HG03280 (cell line): ENCODE measurements around the gene LRRC71.

Experiments used
- ATAC-seq: cut with Tn5 transposase; IDR thresholded peaks from one replicate; pipeline ENCODE4 v1.9.1; 2021; ENCODE audit warnings: mild to moderate bottlenecking, moderate library complexity; ENCODE audit not compliant: unreplicated experiment

The LRRC71 gene

GRCh38 chr1:156945881-156946661, 25.6 kb downstream of the LRRC71 start:
- ATAC-seq: no peak

- no peak for ATAC-seq
These were observed 26.7 kb downstream of the LRRC71 start for GRCh38 chr1:156947127-156947526.

GRCh38 chr1:156947818-156948525, 27.5 kb downstream of the LRRC71 start:
- no peak for ATAC-seq

GRCh38 chr1:156948708-156949107, 28.3 kb downstream of the LRRC71 start:
- ATAC-seq: no peak

- ATAC-seq: no peak
These were observed 28.7 kb downstream of the LRRC71 start for GRCh38 chr1:156949127-156949526.

- ATAC-seq: no peak
These were observed 30.9 kb downstream of the LRRC71 start for GRCh38 chr1:156951371-156951770.

- ATAC-seq: no peak
These were observed 33.1 kb downstream of the LRRC71 start for GRCh38 chr1:156953571-156953970.

- ATAC-seq: no peak
These were observed 35.9 kb downstream of the LRRC71 start for GRCh38 chr1:156956333-156956732.

- no peak for ATAC-seq
These were observed 37.2 kb downstream of the LRRC71 start for GRCh38 chr1:156957634-156958033.

- no peak for ATAC-seq
These were observed 37.8 kb downstream of the LRRC71 start for GRCh38 chr1:156958247-156958714.

- no peak for ATAC-seq
These were observed 39.0 kb downstream of the LRRC71 start for GRCh38 chr1:156959414-156959813.

GRCh38 chr1:156959925-156960324, 39.5 kb downstream of the LRRC71 start:
- ATAC-seq: no peak

GRCh38 chr1:156961709-156962108, 41.3 kb downstream of the LRRC71 start:
- no peak for ATAC-seq

- no peak for ATAC-seq
These were observed 43.2 kb downstream of the LRRC71 start for GRCh38 chr1:156963621-156964020.

GRCh38 chr1:156964441-156964840, 44.0 kb downstream of the LRRC71 start:
- ATAC-seq: no peak

GRCh38 chr1:156969496-156969895, 49.1 kb downstream of the LRRC71 start:
- ATAC-seq: no peak

- ATAC-seq: no peak
These were observed 49.6 kb downstream of the LRRC71 start for GRCh38 chr1:156970017-156970416.

GRCh38 chr1:156973417-156973816, 53.0 kb downstream of the LRRC71 start:
- no peak for ATAC-seq

GRCh38 chr1:156975084-156975483, 54.7 kb downstream of the LRRC71 start:
- ATAC-seq: no peak

- no peak for ATAC-seq
These were observed 60.1 kb downstream of the LRRC71 start for GRCh38 chr1:156980551-156980950.
